ENCODE data around the gene KY. TPM values are rescaled to one million over a fixed set of nuclear protein-coding genes. Genes with fewer than 3 reads are reported as not detected.
"Not testable (repeated sequence)": the region's sequence is repeated elsewhere in the genome, so short reads cannot be mapped to it uniquely, and the experiment has no call there.

Gene KY
- total RNA-seq, 1 donor from 2014 or later = 0.29 TPM

- Histone ChIP-seq H3K27ac (no peak overlapping the region), H3K4me3 (no peak overlapping the region), H3K4me1 (peaks cover 5% of the 10 kb centered on the region), H3K9me3 (no peaks in the 10 kb centered on the region), H3K36me3 (no peaks in the 10 kb centered on the region), H3K27me3 (no peaks in the 10 kb centered on the region)
- no peak for TF ChIP-seq CTCF (IDR thresholded peaks at IDR 0.05)
- intact Hi-C loops (cut with DNase I) = no loop called here
- ATAC-seq (no peak), DNase-seq (no peak)
These were observed 49.0 kb downstream of the KY start for GRCh38 chr3:134601539-134602439.

GRCh38 chr3:134600685-134601463, 49.9 kb downstream of the KY start:
- DNase-seq (peak; percentile 85), ATAC-seq (peak; percentile 78)
- intact Hi-C loops (cut with DNase I) = no loop called here
- Histone ChIP-seq H3K4me1 (no peaks in the 10 kb centered on the region), H3K27ac (no peak overlapping the region), H3K9me3 (no peaks in the 10 kb centered on the region), H3K4me3 (no peak overlapping the region), H3K36me3 (no peaks in the 10 kb centered on the region), H3K27me3 (no peaks in the 10 kb centered on the region)
- TF ChIP-seq CTCF (IDR thresholded peaks at IDR 0.05) = peak; percentile 94

GRCh38 chr3:134600206-134600605, 50.6 kb downstream of the KY start:
- H3K36me3 ChIP-seq = no peaks in the 10 kb centered on the region
- ATAC-seq = no peak
- H3K27ac ChIP-seq = no peak overlapping the region
- no peak for TF ChIP-seq CTCF (IDR thresholded peaks at IDR 0.05)
- no peak for DNase-seq
- no peak overlapping the region for H3K4me3 ChIP-seq
- intact Hi-C loops (cut with DNase I) = no loop called here
- no peaks in the 10 kb centered on the region for H3K27me3 ChIP-seq
- no peaks in the 10 kb centered on the region for H3K4me1 ChIP-seq
- no peaks in the 10 kb centered on the region for H3K9me3 ChIP-seq

GRCh38 chr3:134598763-134599545, 51.9 kb downstream of the KY start:
- Histone ChIP-seq H3K9me3 (no peaks in the 10 kb centered on the region), H3K4me3 (no peak overlapping the region), H3K27me3 (no peaks in the 10 kb centered on the region), H3K27ac (no peak overlapping the region), H3K4me1 (no peaks in the 10 kb centered on the region), H3K36me3 (no peaks in the 10 kb centered on the region)
- ATAC-seq = no peak
- intact Hi-C loops (cut with DNase I) = no loop called here
- no peak for DNase-seq
- TF ChIP-seq CTCF (IDR thresholded peaks at IDR 0.05) = no peak

- no peak overlapping the region for H3K4me3 ChIP-seq
- TF ChIP-seq CTCF (IDR thresholded peaks at IDR 0.05) = no peak
- no peaks in the 10 kb centered on the region for H3K27me3 ChIP-seq
- no peaks in the 10 kb centered on the region for H3K9me3 ChIP-seq
- DNase-seq (no peak), ATAC-seq (peak; percentile 12)
- no peaks in the 10 kb centered on the region for H3K4me1 ChIP-seq
- intact Hi-C loops (cut with DNase I) = no loop called here
- no peaks in the 10 kb centered on the region for H3K36me3 ChIP-seq
- H3K27ac ChIP-seq = no peak overlapping the region
These were observed 53.3 kb downstream of the KY start for GRCh38 chr3:134597390-134597970.

- H3K27ac ChIP-seq; intact Hi-C loops (cut with DNase I); H3K4me3 ChIP-seq; H3K27me3 ChIP-seq; H3K36me3 ChIP-seq; DNase-seq; ATAC-seq; H3K4me1 ChIP-seq; H3K9me3 ChIP-seq: not testable (repeated sequence)
These were observed 55.8 kb downstream of the KY start for GRCh38 chr3:134594986-134595385.
